ENCODE measurements around the gene SCN3B. TPM values are rescaled to one million over a fixed set of nuclear protein-coding genes. Genes with fewer than 3 reads are reported as not detected.

Gene SCN3B
- polyA plus RNA-seq, 1 donor (not counting 4 experiments of a cell fraction or from before 2014, with no cell fraction given) = 0.08 TPM

GRCh38 chr11:123641495-123641840, 13.0 kb downstream of the SCN3B start:
- Histone ChIP-seq H3K9me1 (ENCODE audit: control insufficient read depth, extremely low read depth, insufficient read depth, low read length) (no peaks in the 10 kb centered on the region), H3K9me3 (ENCODE audit: control insufficient read depth, low read depth, low read length) (no peaks in the 10 kb centered on the region), H3K27me3 (ENCODE audit: control insufficient read depth, extremely low read depth, insufficient read depth, low read length) (no peaks in the 10 kb centered on the region), H3K9ac (ENCODE audit: control insufficient read depth, extremely low read depth, insufficient read depth, low read length) (no peak overlapping the region), H3K4me1 (ENCODE audit: control insufficient read depth, extremely low read depth, insufficient read depth, low read length) (no peaks in the 10 kb centered on the region), H3K4me2 (ENCODE audit: control insufficient read depth, extremely low read depth, insufficient read depth, low read depth, low read length) (no peak overlapping the region), H3K79me2 (ENCODE audit: control insufficient read depth, insufficient read depth, low read length) (no peaks in the 10 kb centered on the region), H2AFZ (ENCODE audit: control insufficient read depth, low read length) (no peak overlapping the region), H4K20me1 (ENCODE audit: control insufficient read depth, extremely low read depth, insufficient read depth, low read length) (no peaks in the 10 kb centered on the region), H3K36me3 (ENCODE audit: control insufficient read depth in 2 of 2, extremely low read depth in 1 of 2, insufficient read depth in 2 of 2, low read length in 2 of 2) (no peaks in the 10 kb centered on the region), H3K4me3 (ENCODE audit: control insufficient read depth in 2 of 3, extremely low read depth in 1 of 3, insufficient read depth in 2 of 3, low read depth in 1 of 3, low read length in 3 of 3) (no peak overlapping the region), H3K27ac (ENCODE audit: control insufficient read depth, insufficient read depth, low read length) (no peak overlapping the region)
- no peak for TF ChIP-seq CTCF (optimal IDR thresholded peaks at IDR 0.05 in 1 of 3, IDR thresholded peaks at IDR 0.05 in 1 of 3, conservative IDR thresholded peaks at IDR 0.05 in 1 of 3; ENCODE audit: extremely low read depth in 1 of 3, insufficient read depth in 2 of 3, low read length in 3 of 3)
- TF ChIP-seq EZH2 (IDR thresholded peaks at IDR 0.05; ENCODE audit: low read length) = no peak
- FAIRE-seq = no peak
- dilution Hi-C loops (cut with MboI; ENCODE audit: extremely low pct_ligation_motif_present, low sequenced_read_pairs) = no loop called here
- DNase-seq (ENCODE audit: low read depth, low spot score) = no peak

- H2AFZ ChIP-seq (ENCODE audit: control insufficient read depth, low read length) = no peak overlapping the region
These were observed 13.5 kb downstream of the SCN3B start for GRCh38 chr11:123640677-123641494.

More at GRCh38 chr11:123640677-123641494, 13.5 kb downstream of the SCN3B start:
- Histone ChIP-seq H3K4me1 (ENCODE audit: control insufficient read depth, extremely low read depth, insufficient read depth, low read length) (no peaks in the 10 kb centered on the region), H3K9ac (ENCODE audit: control insufficient read depth, extremely low read depth, insufficient read depth, low read length) (no peak overlapping the region), H3K27ac (ENCODE audit: control insufficient read depth, insufficient read depth, low read length) (no peak overlapping the region), H3K27me3 (ENCODE audit: control insufficient read depth, extremely low read depth, insufficient read depth, low read length) (no peaks in the 10 kb centered on the region), H3K36me3 (ENCODE audit: control insufficient read depth in 2 of 2, extremely low read depth in 1 of 2, insufficient read depth in 2 of 2, low read length in 2 of 2) (no peaks in the 10 kb centered on the region), H3K9me3 (ENCODE audit: control insufficient read depth, low read depth, low read length) (no peaks in the 10 kb centered on the region), H3K9me1 (ENCODE audit: control insufficient read depth, extremely low read depth, insufficient read depth, low read length) (no peaks in the 10 kb centered on the region), H4K20me1 (ENCODE audit: control insufficient read depth, extremely low read depth, insufficient read depth, low read length) (no peaks in the 10 kb centered on the region), H3K79me2 (ENCODE audit: control insufficient read depth, insufficient read depth, low read length) (no peaks in the 10 kb centered on the region), H3K4me2 (ENCODE audit: control insufficient read depth, extremely low read depth, insufficient read depth, low read depth, low read length) (no peak overlapping the region), H3K4me3 (ENCODE audit: control insufficient read depth in 2 of 3, extremely low read depth in 1 of 3, insufficient read depth in 2 of 3, low read depth in 1 of 3, low read length in 3 of 3) (no peak overlapping the region)
- DNase-seq (ENCODE audit: low read depth, low spot score) (no peak), FAIRE-seq (no peak)
- TF ChIP-seq CTCF (optimal IDR thresholded peaks at IDR 0.05 in 1 of 3, IDR thresholded peaks at IDR 0.05 in 1 of 3, conservative IDR thresholded peaks at IDR 0.05 in 1 of 3; ENCODE audit: extremely low read depth in 1 of 3, insufficient read depth in 2 of 3, low read length in 3 of 3) = peak; percentile 66 to 96 (median 79)
- TF ChIP-seq EZH2 (IDR thresholded peaks at IDR 0.05; ENCODE audit: low read length) = no peak
- dilution Hi-C loops (cut with MboI; ENCODE audit: extremely low pct_ligation_motif_present, low sequenced_read_pairs) = no loop called here
